NOMO-1 (cell line): Measurements from ENCODE around the gene PCGF1.
A peak's percentile ranks its signal among the peaks of the same experiment; 100 is the strongest.

Source experiments
- DNase-seq, 2 experiments: peaks; one replicate each; lab custom pipeline; 2025; ENCODE audit not compliant: unreplicated experiment in 2 of 2; lab: John Stamatoyannopoulos, UW

PCGF1 gene

DNA sequence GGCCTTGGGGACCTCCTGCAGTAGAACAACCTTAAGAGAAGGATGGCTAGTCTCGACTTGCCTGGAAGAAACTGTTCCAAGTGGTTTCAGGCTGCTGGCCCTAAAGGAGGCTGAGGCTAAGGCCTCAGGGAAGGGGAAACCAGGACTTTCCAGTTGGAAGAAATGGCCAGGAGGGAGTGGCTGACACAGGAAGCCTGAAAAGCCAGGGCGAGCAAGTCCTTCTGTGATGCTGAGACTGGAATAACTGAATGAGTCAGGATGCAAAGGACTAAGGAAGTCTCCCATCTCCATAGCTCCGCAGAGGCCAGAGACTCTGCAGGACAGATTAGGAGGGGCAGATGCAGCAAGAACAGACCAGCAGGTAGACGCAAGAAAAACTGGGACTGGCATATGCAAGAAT lies 29.6 kb upstream of the PCGF1 start:
- no peak for DNase-seq

DNA sequence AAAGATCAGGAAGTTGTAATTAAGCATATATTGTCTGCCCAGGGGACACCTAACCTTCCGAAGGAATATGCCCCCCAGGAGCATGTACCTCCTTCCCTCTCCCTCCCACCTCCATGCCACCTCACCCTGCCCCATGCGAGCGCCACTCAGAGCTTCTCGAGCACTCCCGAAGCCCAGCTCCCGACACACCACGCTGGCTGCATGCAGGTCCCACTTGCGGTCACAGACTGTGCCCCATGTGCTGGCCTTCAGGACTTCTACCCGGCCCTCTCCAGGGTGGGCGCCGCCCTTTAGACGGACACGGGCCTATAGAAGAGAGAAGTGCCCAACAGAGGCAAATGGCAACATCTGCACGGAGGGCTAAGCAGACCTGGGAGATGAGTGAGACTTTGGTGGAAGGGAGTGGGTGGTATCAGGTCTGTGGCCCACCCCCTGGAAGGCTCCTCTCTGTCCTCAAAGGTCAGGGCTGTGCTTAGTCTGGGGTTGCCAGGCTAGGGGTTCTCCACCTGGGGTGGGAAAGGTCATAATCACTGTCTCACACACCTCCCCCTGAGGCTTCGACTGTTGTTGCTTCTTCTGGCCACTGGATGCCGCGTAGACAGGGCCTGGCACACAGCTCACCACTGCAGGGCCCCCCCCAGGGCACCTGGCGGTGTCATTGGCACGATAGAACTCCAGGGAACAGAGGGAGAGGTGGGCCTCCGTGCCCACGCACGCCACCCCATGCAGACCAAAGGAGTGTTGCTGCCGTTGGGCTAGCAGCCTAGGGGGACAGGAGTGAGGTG lies 28.9 kb upstream of the PCGF1 start:
- no peak for DNase-seq

DNA sequence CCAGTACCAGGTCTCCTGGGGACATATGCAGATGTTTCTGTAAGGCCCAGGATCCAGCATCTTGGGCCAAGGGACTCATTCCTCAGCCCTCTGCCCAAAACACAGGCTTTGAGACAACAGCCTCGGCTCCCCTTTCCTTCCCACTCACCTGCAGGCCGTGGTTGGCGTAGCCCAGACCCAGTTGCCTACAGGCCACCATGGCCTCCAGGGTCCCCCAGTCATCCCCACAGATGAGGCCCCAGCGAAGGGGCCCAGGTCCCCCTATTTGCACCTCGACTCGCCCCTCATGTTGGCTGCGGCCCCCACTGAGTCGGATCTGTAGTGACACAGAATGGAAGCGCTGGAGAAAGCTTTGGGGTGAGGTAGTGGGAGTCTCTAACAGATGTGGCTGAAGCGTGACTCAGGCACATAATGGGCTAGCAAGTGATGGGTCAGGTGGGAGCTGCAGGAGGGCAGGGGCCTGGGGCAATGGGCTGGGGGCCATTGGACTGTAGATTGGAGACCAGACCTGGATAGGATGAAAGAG lies 28.0 kb upstream of the PCGF1 start:
- no peak for DNase-seq

DNA sequence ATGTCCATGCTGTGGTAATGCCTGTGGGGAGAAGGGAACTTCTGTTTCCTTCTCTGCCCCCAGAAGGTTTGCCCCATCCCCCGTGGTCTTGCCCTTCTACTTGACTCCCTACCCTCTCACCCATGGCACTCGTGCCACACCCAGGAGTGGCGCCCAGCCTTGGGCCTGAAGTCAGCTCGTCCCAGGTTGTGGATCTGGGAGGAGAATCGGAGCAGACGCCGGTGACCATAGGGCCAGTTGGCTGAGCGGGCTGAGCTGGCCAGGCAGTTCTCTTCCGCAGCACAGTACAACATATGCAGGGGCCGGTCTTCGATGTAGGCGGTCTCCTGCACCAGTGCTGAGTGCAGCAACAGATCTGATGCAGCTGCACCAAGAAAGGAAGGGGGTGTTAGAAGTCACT lies 26.9 kb upstream of the PCGF1 start:
- DNase-seq: no peak

DNA sequence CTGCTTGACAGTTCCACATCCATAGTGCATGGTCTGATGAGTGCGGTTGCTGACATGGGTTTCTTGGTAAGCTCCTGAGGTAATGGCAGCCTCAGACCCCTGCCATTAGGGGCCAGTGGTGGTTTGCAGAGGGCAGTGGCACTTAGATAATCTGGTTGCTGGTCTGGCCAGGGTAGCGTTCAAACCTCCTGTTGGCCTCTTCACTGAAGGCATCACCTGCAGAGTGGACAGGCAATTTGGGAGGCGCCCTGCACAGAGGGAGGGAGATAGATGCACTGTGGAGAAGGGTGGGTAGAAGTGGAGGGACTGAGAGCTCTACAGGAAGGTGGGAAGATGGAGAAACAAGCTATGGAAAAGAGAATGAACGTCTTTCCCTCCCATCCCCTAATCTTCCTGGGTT lies 26.0 kb upstream of the PCGF1 start:
- DNase-seq: no peak

DNA sequence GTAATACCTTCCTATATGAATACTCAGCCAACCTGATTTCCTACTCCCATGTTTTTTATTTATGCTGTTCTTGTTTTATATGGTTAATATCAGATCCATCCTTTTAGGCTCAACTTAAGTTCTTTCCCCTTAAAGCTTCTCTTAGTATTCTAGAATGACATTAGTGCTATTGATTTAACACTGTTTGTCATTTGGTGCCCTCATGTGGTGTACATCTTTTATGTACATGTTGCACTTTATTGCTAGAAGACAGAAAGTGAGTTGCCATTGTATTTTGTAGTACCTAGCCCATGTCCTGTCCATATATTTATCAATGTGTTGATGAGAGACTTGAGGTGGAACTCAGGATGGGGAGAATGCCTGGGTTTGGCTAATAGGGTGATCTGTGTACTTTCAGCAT lies 24.7 kb upstream of the PCGF1 start:
- DNase-seq: peak in 1 of 2 experiments; percentile 46

DNA sequence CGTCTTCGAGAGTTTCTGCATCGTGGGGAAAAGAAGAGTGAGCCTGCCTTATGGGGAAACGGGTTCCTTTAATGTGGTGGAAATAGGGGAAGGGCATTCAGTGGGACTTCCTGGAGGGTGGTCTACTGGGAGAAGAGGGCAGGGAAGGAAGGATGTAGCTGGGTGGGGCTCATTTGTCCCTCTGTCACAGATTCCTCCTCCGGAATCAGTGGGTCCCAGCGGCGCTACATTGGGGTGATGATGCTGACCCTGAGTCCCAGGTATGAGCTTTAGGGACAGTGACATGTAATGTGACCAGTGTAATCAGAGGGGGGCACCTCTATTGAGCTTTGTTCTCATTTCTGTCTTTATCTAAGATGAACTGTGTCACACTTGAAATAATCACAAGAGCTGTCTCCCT lies 24.2 kb upstream of the PCGF1 start:
- DNase-seq: no peak

DNA sequence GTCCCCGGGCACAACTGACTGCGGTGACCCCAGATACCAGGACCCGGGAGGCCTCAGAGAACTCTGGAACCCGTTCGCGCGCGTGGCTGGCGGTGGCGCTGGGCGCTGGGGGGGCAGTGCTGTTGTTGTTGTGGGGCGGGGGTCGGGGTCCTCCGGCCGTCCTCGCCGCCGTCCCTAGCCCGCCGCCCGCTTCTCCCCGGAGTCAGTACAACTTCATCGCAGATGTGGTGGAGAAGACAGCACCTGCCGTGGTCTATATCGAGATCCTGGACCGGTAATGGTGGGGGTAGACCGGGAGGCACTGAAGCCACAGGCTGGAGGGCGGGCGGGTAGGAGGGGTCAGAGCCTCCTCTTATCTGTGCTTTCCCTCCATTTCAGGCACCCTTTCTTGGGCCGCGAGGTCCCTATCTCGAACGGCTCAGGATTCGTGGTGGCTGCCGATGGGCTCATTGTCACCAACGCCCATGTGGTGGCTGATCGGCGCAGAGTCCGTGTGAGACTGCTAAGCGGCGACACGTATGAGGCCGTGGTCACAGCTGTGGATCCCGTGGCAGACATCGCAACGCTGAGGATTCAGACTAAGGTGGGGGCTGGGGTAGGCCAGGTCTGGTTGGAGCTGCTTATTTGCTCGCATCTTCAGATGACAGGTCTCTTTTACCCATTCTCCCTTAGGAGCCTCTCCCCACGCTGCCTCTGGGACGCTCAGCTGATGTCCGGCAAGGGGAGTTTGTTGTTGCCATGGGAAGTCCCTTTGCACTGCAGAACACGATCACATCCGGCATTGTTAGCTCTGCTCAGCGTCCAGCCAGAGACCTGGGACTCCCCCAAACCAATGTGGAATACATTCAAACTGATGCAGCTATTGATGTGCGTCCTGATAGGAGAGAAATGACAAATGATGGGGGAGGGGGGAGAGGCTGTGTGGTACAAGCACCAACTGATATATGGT lies 23.0 kb upstream of the PCGF1 start:
- DNase-seq: peak in 1 of 2 experiments; percentile 43

DNA sequence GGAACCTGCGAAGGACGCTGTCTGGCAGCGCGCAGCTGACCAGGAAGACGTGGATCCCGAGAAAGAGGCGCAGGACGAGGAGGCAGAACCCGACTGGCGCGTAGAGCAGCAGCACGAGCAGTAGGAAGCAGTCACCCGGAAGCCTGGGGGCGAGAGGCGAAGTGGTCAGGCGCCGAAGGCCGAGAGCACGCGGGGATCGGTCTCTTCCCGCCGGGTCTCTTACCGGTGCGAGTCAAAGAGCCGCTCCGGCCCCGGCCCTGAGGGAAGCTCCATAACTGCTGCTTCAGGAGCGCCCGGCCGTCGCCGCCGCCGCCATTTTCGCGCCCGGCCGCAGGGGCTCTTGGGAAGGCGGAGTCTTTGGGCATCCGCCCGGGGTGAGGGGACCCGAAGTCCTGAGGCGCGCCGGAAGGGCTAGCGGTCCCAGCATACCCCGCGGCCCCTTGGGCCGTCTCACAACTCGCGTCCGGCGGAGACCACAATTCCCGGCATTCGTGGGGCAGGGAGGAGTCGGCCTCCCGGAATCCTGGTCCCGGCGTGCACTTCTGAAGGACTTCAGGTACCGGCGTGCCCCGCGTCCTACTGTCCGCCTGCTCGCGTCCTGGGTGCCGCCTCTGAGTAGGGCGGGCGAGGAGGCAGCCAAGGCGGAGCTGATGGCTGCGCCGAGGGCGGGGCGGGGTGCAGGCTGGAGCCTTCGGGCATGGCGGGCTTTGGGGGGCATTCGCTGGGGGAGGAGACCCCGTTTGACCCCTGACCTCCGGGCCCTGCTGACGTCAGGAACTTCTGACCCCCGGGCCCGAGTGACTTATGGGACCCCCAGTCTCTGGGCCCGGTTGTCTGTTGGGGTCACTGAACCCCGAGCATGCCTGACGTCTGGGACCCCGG lies 22.1 kb upstream of the PCGF1 start, which contains the start of the genes AUP1 and HTRA2:
Gene AUP1, minus strand, starts transcription at position 350 of the 882 bp plus-strand sequence. Its CDS starts 77 bp downstream, at position 273.
Gene HTRA2, plus strand, starts transcription at position 577 of the 882 bp plus-strand sequence. Its CDS starts 74 bp downstream, at position 651.
- DNase-seq: peak; percentile 96 to 98

DNA sequence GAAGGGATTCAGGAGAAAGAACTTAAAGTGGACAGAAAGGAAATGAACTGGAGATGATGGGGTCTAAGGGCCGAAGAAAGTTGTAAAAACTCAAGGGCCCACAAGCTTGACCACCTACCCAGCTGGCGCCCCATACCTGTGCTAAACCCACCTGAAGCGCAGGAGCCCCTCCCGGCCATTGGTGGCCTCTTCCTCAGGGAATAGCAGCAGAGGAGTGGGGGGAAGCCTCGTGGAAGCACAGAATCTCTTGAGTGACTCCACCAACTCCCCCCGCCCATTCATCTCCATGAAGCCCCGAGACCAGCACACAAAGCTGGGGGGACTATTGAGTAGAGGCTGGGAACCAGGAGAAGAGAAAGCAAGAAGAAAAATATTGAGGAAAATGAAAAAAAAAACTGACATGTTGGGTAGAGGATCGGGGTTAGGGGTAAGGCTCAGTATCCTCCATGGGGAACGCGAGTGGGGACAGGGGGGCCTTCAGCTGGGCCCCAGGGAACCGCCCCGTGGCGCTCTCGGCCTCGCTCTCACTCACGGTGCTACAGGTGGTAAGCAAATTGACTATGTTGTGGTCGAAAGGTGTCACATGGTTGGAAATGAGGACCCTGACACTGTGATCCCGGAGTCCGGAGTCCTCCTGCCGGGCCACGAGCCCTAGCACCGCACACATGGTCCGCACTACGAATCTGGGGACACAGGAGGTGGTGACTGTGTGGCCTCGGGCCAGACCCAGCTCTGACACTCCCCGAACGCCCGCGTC lies 21.3 kb upstream of the PCGF1 start:
- DNase-seq: peak in 1 of 2 experiments; percentile 40

DNA sequence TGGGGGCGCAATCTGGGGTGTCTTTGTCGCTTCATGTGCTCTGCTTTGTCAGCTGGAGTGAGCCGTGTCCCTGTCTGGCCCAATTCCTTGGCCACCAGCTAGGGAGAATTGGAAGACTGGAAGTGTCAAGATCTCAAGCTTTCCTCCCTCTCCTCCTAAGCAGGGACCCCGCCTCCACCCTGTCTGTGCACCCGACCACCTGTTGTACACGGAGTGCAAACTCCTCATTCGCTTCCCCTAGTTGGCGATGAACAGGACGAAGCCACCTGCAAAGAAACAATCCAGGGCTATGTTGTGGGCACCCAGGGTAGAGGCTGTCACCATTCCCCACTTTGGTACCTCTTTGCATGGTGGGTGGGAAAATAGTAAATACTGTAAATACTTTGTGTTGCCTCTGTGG lies 20.2 kb upstream of the PCGF1 start:
- DNase-seq: no peak

DNA sequence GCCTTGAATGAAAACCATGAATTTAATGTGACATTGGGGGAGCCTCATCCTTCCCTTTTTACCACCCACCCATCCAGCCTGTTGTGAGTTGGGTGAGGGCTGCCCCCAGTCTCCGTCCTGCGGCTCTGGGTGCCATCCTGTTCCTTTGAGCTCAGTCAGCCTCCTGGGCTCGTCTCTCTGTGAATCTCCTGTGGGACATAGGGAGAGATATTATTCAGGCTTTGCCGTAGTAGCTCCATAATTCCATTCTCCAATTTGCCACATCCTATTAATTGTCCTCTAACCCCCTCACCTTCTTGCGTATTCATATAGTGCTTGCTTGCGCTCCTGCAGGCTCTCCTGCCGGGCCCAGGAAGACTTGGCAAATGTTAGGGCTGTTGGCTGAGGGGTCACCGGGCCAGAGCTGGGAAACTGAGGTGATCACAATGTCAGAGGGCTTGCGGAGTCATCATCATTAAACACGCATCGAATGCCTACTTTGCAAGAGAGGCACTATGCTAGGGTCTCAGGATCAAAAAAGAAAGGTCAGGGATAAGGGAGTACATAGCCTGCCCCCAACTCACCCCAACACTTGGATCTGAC lies 19.2 kb upstream of the PCGF1 start:
- DNase-seq: no peak

DNA sequence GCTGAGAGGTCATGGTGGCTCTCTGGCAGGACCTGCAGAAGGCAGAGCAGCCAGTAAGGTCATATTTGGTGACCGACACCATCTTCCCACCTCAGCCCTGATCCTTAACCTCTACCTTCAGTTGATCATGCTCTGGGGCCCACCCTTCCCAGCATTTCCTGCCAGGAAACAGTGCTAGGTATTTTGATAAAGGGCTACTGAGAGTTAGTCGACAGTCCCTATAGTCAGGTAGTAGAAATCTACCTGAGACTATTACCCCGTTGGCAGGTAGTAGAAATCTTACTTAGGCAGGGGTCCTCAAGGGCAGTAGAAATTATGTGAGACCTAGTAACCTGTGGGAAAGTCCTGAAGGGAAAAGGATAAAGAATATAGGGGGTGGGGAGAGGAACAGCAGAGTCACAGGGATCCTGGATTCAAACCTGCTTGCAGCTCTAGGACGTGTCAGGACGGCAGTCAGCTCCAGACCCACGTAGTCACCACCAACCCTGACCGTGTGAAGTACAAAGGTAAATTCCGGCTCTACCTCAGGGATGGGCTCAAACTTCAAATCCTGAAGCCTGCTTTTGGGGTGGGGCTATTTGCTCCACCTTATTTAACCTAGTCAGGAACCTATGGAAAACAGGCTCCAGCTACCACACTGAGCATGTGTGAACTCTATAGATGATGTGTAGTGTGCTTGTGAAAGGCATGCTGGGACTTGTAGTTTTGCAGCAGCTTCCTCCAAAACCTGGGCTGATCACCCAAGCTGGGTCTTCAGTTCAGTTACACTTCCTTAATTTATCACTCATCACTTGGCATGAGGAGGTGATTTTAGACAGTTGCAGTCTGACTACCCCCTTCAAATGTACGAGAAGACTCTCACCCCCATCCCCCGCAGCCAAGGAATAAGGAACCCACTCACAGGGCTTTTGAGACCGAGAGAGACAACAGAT lies 18.5 kb upstream of the PCGF1 start, which contains the start of gene DQX1:
Gene DQX1, minus strand, starts transcription at position 515 of the 932 bp plus-strand sequence. Its CDS starts 502 bp downstream, at position 13.
- peak; percentile 66 to 86 for DNase-seq

DNA sequence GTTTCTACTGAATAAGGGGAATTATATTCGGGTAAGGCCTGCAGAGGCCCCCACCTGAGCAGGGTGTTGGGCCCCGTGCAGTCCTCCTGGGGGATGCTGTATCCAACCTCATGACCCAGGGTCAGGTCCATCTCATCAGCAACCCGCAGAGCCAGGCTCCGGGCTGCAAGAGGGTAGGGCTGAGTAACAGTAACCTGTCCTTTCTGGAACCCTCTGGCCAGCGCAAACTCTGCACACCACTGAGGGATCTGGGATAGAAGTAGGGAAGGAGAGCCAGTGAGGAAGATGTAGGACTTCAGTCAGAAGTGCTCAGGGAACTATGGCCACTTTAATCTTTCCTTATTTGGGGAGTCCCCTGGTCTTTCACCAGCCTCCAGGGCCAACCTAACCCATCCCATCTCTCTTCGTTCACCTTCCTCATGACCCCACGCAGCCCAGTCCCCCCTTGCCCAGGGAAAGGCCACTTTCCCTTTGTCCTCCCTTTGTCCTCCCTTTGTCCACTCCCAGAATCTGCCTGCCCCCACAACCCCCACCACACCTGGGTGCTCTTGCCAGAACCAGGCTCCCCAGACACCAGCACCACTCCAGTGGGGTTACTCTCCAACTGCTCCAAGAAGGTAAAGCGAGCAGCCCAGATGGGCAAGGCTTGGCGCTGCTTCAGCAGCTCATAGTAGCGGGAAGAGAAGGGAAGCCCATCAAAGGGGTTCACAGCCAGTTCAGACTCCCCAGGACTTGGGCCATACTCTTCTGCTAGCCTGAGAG lies 17.6 kb upstream of the PCGF1 start:
- DNase-seq: no peak

DNA sequence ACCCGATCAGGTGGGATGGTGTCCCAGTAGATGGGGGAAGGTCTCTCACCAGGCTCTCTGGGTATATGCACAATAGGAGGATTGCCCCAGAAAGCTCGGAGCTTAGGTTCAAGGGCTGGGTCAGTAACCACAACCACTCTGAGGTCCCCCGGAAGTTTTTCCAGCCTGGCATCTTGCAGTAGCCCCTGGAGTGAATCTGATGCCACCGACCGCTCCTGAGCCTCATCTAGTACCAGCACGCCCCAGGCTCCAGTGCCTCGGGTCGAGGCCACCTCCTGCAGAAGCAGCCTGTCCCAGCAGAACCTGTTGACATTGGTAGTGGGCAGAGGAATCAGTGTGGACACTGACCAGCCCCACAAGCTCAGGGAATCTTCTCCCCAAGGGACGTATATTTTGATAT lies 16.5 kb upstream of the PCGF1 start:
- DNase-seq: no peak

DNA sequence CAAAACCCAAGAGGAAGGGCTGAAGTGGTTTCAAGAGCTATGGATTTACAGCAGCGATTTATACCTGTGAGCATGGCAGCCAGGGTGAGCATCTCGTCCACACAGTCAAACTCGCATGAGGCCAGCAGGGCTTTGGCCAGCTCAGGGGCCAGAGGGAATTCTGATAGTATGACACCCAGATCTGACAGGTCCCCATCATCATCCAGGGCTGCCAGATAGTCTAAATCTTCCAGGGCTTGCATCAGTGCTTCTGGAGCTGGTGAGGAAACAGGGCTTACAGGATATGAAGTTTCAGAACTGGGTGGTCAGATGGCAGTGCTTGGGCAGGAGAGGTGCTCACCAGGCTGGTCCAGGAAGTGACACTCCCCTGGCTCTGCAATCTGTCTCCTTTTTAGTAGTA lies 15.0 kb upstream of the PCGF1 start:
- DNase-seq: no peak

DNA sequence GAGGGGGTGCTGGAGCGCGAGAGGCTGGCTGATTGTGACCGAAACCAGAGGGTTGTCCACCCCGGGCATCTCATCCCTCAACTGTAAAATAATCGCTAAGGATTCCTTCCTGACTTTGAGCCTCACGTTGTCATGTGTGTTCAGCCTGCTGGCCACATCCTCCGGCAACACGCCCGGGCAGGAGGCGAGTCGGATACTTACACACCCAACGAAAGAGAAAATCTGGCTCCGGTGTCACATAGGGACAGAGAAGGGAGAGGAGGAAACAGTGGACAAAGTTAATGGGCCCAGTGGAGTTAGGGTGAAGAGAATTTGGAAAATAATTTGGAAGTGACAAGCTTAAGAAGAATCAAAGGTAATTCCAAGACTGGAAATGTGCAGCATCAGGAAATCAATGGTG lies 9.2 kb upstream of the PCGF1 start:
- no peak for DNase-seq
